BJ (cell line): ENCODE measurements around the gene CIITA. TPM values are rescaled to one million over a fixed set of nuclear protein-coding genes. Genes with fewer than 3 reads are reported as not detected.
A peak's percentile ranks its signal among the peaks of the same experiment; 100 is the strongest.

ENCODE experiments used
- CTCF ChIA-PET: fragments of 350-600 bp; formaldehyde crosslinking; extraction: SDS; loops from one replicate; lab custom pipeline; 2021; ENCODE audit warnings: antibody characterized with exemption, inconsistent platforms; lab: Yijun Ruan, JAX
- POLR2A ChIA-PET: fragments of 300-600 bp; sonication (Branson Sonifier 250); formaldehyde crosslinking; extraction: SDS; loops from one replicate; lab custom pipeline; 2021; ENCODE audit warnings: antibody characterized with exemption; lab: Charles Lee
- DNase-seq: peaks from one replicate; pipeline ENCODE4 v3.0.0-alpha.2; 2011; ENCODE audit warnings: low read depth
- H3K27me3 ChIP-seq: 2 replicates; pipeline ENCODE4 v1.6.0; 2011; ENCODE audit warnings: low read length; ENCODE audit not compliant: control insufficient read depth, insufficient read depth
- H3K36me3 ChIP-seq: 2 replicates; pipeline ENCODE4 v1.5.1; 2011; ENCODE audit warnings: low read length; ENCODE audit not compliant: control insufficient read depth, insufficient read depth
- H3K4me3 ChIP-seq: 2 replicates; pipeline ENCODE4 v1.5.1; 2011; ENCODE audit warnings: low read depth, mild to moderate bottlenecking, control low read depth, low read length
- CTCF ChIP-seq: IDR thresholded peaks from 2 replicates; pipeline ENCODE4 v1.5.1; 2011; ENCODE audit warnings: low read depth, mild to moderate bottlenecking, control low read depth, inconsistent platforms, low read length, moderate library complexity; ENCODE audit not compliant: insufficient read depth
- polyA plus RNA-seq: library from polyadenylated mRNA; depleted of rRNA; stranded (reverse); fragments of >200 nt; gene quantifications from 2 replicates; pipeline ENCODE4 v1.2.3, GENCODE V29; 2011

Gene CIITA
- polyA plus RNA-seq, 1 experiment: not detected

DNA sequence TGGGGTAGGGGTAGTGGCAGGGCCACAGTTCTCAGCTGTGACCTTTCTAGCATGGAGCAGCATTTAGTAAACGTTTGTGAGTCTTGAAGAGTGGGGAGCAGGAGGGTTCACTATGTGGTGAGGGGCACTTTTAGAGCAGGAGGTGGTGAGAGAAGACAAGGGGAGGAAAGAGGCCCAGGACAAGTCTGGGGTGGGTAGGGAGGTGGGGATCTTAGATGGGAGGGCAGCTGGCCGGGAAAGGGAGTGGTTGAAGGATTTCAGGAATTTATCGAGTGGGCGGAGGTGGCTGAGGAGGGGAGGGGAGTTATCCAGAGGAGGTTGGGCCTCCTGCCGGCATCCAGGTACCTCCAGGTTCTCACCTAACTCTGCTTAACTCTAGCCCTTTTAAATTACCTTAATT is 69.3 kb downstream of the CIITA start:
- Histone ChIP-seq H3K36me3 (no peaks in the 10 kb centered on the region), H3K27me3 (no peaks in the 10 kb centered on the region), H3K4me3 (0 out of 2 replicates have a peak overlapping the region, but pooled peaks have one; percentile 1)
- ChIA-PET CTCF (interaction anchor here (2.0 kb wide), 1 partner anchor 8 kb away, joined by 8 read pairs; no protein-coding TSS in a partner anchor), POLR2A (no interaction called here)
- no peak for TF ChIP-seq CTCF
- DNase-seq: no peak

GRCh38 chr16:10947211-10947787 is 70.3 kb downstream of the CIITA start:
- no peak for TF ChIP-seq CTCF
- no peaks in the 10 kb centered on the region for H3K27me3 ChIP-seq
- ChIA-PET POLR2A (no interaction called here), CTCF (interaction anchor here (0.6 to 5.0 kb wide), 6 partner anchors 13 to 693 kb away, joined by 3 to 36 read pairs (median 5); partner anchors contain the start of gene SOCS1)
- H3K36me3 ChIP-seq: no peaks in the 10 kb centered on the region
- no peak overlapping the region for H3K4me3 ChIP-seq
- no peak for DNase-seq

GRCh38 chr16:10949424-10949970 is 72.5 kb downstream of the CIITA start:
- H3K27me3 ChIP-seq: no peaks in the 10 kb centered on the region
- POLR2A ChIA-PET: no interaction called here
- CTCF ChIA-PET: interaction anchor here (0.7 to 5.0 kb wide), 4 partner anchors 11 to 691 kb away, joined by 3 to 36 read pairs (median 4); no protein-coding TSS in a partner anchor
- no peaks in the 10 kb centered on the region for H3K36me3 ChIP-seq
- DNase-seq: no peak
- H3K4me3 ChIP-seq: no peak overlapping the region
- 0 out of 2 replicates have a peak, but pooled peaks have one; percentile 3 for TF ChIP-seq CTCF

DNA sequence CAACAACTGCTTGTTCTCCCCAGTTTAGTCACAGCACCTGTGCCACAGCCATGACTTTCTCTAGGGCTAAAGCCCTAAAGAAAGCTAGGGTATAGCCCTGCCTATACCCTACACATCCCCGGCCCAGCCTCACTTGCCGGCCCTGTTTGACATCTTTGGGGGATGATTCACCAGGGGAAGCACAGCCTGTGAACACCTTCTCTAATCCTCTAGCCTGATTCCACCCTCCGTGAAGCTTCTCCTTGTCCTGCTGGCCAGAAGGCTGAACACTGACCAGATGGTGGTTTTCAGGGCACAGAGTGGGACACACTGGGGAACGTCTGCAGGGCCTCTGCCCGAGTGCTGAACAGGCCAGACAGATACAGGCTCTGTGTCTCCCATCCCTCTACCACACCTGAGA is 73.4 kb downstream of the CIITA start:
- TF ChIP-seq CTCF: no peak
- DNase-seq: no peak
- H3K4me3 ChIP-seq: no peak overlapping the region
- ChIA-PET CTCF (interaction anchor here (0.7 to 5.0 kb wide), 10 partner anchors 8 to 865 kb away, joined by 3 to 36 read pairs (median 4); partner anchors contain the start of gene DEXI), POLR2A (no interaction called here)
- no peaks in the 10 kb centered on the region for H3K36me3 ChIP-seq
- no peaks in the 10 kb centered on the region for H3K27me3 ChIP-seq

GRCh38 chr16:10951026-10951425 is 74.0 kb downstream of the CIITA start:
- ChIA-PET POLR2A (no interaction called here), CTCF (interaction anchor here (0.9 to 5.0 kb wide), 8 partner anchors 9 to 864 kb away, joined by 3 to 36 read pairs (median 4); partner anchors contain the start of genes DEXI and SOCS1)
- no peaks in the 10 kb centered on the region for H3K27me3 ChIP-seq
- no peak overlapping the region for H3K4me3 ChIP-seq
- no peak for TF ChIP-seq CTCF
- H3K36me3 ChIP-seq: no peaks in the 10 kb centered on the region
- no peak for DNase-seq
